NCI-H524 treated with DMSO at 0.1 percent for 48 hours (cell line): ENCODE results near the gene MAP1B.

ENCODE experiments used
- DNase-seq: peaks from one replicate; lab custom pipeline; 2025; lab: John Stamatoyannopoulos, UW

Gene MAP1B

DNA sequence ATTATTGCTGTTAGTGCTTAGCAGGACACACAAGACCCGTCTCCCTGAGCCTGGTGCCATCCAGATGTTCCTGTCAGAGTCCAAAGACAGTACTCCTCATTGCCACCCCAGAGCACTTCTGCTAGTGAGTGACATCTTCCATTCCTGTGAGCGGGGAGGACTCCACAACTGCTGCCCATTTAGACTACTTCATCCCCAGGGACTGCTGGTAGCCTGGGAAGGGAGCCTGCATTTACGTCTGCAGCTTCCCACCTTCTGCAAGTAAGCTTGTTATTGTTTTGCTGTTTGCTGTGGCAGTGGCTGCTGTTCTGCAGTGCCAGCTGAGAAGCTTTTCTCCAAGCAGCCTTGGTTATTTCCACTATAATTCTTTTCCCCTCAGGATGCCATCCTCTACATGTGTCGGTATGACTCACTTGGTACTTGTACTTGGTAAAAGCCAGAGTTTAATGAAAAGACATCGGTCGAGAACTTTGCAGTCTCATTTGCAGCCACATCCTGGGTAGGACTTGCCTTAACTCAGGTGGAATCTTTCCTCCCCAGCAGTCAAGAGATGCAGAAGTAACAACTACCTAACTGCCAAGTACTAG lies 10.6 kb upstream of the MAP1B start:
- DNase-seq, result no peak

DNA sequence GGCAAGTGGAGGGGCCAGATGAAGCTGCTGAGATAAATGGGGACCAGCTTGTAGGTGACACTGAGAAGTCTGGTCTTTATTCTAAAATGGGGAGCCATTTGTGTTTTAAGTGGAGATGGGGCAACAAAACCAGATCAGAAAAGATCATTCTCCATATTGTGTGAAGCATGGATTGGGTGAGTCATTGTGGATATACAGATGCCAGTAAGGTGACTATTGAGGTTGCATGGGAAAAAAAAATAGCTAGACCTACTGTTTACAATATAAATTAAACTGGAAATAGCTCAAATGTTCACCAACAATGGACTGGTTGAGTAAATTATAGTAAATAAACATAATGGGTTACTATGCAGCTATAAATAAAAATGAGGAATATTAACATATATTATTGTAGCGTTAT lies 5.4 kb upstream of the MAP1B start:
- DNase-seq, result no peak

DNA sequence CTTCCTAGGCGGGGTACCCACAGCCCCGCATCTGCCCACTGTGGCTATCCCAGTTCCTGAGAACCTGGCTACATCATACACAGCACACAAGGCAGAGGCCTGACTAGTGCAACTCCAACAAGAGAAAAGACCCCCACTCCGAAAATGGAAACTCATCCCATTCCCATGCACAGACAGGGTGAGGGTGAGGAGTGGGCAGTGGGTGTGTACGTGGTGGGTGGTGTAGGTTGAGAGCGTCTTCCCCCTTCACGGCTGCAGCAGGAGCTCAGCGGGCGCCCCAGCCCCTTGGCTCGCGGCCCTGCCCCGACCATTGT lies 501 bp upstream of the MAP1B start:
- DNase-seq, result no peak

DNA sequence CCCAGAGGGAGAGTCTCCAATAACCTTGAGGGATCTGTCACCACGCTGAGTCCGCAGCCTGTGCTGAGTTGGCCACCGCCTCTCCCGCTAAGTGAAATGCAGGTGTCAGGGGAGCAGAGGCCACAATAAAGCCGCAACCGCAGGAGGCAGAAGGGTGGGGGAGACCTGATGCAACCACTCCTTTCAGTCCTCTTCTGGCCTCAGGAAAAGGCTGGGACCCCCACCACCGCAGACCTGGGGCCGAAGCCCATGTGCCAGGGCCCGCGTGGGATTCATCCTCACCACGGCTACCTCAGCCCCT lies 576 bp downstream of the MAP1B start:
- DNase-seq, result no peak

DNA sequence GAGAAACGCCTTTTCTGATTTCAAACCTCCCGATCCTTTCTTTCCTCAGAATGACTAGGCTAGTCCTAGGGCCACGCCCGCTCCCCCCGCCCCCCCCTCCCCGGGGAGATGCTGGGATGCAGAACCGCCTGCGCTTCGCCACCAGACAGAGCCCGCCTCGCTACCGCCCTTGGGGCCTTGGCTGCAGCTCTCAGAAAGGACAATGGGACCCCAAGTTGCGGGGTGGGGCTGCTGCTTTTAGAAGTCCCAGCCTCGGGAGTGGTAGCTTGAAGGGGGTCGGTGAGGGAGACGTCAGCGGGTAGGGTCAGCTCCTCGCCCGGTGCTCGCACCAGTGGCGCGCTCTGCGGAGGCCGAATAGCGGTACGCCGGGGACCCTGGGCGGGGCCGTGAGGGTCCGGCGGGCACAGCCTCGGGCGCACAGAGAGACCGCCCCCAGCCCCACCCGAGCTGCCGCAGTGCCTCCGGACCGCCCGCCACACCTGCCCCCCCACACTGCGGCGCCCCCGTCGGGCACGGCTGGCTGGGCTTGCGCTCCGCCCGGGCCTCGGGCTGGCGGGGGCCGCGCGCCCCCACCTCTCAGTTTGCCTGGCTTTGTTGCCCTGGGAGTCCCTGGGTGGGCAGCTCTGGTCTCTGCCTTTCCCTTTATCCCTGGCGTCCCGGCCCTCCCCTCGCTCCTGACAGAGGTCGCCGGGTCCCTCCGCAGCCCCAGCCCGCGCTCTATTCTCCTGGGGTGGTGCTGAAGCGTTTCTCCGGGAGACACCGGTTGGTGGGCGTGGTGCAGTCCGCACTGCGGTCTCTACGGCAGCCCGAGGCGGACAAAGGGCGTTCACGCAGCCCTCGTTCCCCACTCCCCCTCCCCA lies 1.2 kb downstream of the MAP1B start:
- DNase-seq, result no peak

DNA sequence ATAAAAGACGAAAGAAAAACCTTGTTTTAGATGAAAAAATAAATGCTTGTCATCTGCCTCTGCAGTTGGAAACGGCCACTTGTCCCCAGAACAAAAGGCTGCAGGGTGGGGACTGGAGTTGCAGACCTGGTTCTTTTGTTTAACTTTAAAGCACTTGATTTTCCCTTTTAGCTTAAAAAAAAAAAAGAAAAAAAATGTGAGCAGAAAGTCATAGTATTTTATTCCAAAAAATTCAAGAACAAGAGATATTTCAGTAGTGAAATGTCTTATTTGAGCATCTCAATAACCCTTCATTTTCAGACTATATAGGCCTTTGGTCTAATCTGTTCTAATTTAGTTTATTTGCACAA lies 1.8 kb downstream of the MAP1B start:
- DNase-seq, result no peak

DNA sequence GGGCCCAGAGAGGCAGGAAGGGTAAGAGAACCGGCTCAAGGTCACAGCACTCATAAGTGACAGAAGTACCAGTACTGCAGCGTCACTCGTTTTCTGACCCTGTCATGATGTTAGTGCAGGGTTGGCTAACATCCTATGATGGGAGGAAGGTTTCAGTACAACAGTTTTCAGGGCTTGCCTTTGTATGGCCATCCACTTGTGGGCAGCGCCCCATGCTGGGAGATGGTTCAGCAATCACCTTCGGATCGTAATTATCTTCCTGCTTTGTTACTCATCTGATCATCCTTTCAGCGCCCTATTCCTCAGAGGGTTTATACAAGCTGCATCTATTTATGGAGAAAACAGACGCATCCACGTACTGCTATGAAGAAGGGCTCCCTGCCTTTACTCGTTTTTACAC lies 2.4 kb downstream of the MAP1B start:
- DNase-seq, result peak; percentile 74

DNA sequence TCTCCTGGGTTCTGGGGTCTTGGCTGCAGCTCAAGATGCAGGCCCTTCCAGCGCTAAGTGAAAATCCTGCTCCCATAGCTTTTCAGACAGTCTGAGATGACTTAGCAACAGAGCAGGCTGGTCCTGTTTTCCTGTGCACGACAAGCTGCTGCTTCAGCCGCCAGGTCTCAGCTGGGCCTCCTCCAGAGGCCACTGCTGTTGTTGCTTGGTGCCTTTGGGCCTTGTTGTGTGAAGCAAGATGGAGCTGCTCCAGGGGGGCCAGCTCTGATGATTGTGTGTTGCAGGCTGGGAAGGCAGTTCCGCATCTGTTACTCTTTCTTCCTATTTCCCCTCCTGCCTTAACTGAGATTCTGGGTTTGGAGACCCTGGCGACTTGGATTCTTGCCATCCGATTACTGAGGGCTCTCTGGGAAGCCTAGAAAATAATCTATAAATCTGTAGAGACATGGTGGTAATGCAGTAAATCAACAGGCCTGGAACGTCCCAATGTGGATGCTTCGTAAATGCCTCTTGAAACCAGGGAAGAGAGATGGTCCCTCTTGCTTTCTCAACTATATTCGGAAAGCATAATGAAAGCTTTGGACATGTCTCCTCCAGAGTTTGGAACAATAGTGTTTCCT lies 3.2 kb downstream of the MAP1B start:
- peak; percentile 21 for DNase-seq

DNA sequence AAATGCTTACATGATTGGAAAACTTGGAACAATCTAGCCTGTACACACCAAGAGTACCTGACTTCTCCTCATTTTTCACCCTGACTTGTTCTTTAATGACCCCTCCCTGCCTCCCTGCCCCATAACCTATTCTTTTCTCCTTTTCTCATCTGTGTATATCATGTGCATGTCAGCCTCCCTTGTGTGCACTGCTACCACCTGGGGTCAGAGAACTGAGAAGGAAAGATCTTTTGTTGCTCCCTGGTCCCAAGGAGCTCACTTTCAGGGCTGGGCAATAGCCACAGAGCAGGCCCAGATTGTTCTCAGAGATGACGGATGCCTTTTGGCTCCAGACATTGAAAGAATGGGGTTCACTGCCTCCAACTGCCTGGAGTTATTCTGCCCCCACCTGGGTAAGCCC lies 5.1 kb downstream of the MAP1B start:
- no peak for DNase-seq

DNA sequence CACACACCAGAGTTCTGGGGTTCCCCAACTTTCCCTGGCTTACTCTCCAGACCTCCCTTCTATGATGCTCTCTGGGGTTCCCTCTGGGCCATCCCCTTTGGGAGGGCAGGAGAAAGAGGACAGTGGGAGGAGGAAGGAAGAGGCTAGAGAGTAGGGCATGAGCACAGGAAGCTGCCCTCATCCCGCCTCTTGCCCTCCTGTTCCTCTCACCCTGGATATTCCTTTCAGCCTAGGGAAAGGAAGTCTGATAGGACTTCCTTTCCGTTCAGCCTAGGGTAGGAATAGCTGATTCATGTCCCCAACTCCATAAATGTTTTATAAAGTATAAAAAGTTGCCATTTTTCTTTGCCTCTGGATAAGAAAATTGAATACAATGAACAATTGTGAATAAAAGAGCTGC lies 7.4 kb downstream of the MAP1B start:
- no peak for DNase-seq

DNA sequence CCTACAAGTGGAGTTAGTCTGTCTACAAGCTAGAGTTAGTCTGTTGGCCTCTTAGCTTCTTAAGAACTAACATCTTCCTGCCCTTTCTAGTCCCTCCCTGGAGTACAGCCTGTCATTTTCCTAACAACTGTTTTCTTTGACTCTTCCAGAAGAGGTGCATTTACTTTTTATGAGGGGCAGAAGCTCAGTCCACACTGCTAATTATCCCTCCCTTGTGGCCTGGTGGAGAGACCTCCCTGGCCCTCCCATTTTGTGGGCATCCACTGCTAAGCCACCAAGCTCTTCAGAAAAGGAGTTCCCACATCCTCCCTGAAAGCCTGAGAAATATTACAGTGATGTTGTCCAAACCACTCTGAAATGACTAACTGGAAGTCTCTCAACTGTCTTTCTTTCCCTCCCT lies 8.0 kb downstream of the MAP1B start:
- DNase-seq, result no peak

DNA sequence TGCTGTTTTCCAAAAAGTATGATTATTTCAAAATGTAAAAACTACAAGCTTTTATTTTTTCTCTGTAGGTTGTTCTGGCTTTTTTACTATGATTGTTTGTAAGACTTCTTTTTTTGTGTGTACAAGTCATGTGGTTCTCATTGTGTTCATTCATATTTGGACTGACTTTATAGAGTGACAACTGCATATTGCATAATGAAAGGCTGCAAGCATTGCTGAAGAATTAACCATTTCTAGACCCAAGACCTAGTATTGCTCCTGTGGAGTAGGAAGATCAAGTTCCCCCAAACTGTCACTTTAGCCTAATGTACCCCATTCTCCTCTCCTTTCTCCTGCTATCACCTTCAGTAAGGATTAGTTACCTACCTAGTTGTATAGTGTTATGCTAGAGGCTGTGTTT lies 10.0 kb downstream of the MAP1B start:
- no peak for DNase-seq

DNA sequence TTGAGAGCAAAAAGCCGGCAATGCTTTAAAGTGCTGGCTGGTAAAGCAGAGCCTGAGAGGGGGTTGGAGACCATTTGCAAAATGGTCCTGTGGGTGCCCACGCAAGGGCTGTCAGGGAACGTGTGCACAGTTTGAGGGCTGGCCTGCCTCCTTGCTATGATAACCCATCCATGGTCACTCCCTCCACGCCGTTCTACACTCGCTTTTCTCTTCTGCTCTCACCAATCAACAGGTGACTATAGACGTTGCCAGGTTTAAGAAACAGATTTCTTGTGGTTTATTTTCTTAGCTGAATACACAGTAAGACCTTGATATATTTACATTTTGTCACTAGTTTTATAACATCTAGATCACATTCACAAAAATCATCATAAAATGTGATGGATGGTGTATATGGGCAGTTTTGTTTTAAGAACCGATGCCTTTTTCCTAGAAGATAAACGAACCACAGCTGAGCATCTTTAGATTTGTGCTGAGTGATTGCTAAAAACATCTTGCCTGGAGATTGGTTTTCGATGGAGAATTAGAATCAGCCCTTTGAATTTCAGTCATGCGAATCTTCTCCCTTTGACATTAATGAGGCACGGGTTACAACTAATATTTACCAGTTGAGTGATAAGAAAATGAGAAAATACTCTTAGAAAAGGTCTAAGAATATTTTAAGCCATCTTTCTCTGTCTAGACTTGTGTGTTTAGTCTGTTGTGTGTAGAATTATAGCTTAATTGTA lies 13.9 kb downstream of the MAP1B start:
- DNase-seq, result no peak

DNA sequence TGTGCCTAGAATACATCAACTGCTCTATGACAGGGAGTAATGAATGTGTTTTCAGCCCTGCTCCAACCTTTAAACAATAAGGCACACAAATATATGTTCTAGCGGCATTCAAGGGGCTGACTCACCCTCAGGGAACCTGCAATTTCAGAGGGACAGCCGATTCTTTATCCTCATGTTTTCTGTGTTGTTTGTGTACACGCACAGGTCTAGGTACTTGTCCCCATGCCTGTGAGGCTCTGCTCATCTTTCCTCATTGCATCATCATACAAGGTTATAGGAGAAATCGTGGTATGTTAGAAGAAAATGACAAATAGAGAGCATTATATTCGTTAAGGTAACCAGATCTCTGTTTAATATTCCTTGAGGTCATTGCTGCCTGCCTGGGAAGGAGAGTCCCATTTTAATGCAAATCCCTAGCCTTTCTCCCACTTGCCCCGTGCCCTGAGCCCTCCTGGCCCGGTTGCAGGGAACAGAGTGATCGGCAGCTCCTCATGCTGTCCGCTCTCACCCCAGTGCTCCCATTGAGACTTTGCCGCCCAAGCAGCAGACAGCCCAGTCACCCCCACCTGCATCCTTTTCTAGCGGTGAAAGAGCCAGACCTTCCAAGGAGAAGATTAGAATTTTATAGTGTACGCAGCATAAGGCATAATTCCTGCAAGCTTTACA lies 14.6 kb downstream of the MAP1B start:
- DNase-seq, result no peak

DNA sequence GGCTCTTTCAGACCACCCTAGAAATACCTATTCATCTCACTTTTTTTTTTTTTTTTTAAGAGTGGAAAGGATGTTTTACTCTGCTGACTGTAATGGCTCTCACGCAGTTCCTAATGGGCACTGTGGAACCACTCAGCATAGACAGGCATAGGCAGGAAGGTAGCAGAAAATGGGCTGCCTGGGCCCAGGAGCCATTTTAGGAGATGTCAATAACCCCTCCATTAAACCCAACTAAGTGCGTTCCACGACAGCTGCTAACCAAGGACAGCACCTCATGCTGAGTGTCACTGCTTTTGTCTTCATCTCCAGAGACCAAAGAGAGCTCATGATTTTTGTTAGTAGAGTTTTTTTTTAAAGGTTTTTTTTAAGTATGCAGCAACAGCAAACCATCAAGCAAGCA lies 15.3 kb downstream of the MAP1B start:
- DNase-seq, result no peak

DNA sequence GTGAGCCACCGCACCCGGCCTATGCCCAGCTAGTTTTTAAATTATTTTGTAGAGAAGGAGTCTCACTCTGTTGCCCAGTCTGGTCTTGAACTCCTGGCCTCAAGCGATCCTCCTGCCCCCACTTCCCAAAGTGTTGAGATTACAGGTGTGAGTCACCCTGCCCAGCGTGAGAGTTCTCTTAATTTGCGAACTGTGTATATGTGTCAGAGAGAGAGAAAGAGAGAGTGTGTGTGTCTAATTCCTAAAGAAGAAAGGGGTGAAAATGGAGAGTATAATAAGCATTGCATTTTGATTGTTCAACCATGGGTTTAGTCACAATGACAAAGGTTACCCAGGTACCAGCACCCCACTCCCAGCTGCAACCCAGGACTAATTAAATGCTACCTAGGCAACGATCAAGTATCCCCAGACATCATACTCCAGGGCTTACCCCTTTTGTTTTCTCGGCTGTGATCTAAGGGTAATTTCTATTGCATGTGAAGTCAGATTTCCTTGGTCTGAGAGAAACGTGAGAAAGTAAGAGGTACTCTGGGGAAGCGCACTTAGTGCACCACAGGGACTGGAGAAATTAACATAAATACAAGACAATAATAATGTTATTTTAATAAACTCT lies 16.6 kb downstream of the MAP1B start:
- no peak for DNase-seq

DNA sequence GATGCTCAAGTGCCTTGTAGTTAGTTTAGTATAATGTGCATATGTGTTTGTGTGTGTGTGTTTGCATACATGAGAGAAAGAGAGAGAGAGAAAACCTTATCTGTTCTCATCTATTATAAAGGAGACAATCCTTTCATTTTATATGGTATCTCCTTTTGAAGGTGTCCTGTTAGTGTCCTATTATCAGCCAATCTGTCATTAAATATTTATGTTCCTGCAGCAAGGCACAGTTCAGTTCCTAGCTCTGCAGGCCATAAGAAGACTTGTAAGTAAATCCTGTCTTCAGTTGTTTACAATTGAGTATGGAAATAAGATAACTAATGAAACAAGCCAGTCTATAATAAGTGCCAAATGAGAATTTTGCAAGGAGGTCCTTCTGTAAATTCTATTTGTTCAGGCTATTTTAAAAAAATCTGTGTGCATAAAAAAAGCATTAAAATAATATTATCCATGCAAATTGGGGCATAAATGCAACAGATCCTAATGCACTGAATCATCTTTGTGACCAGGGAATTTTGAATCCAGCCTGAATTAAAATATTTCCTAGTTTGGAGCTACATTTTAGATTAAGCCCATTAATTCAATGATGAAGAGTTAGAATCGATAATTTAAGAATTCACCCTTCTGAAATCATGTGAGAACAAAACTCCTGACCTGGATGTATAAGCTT lies 18.1 kb downstream of the MAP1B start:
- DNase-seq, result no peak

DNA sequence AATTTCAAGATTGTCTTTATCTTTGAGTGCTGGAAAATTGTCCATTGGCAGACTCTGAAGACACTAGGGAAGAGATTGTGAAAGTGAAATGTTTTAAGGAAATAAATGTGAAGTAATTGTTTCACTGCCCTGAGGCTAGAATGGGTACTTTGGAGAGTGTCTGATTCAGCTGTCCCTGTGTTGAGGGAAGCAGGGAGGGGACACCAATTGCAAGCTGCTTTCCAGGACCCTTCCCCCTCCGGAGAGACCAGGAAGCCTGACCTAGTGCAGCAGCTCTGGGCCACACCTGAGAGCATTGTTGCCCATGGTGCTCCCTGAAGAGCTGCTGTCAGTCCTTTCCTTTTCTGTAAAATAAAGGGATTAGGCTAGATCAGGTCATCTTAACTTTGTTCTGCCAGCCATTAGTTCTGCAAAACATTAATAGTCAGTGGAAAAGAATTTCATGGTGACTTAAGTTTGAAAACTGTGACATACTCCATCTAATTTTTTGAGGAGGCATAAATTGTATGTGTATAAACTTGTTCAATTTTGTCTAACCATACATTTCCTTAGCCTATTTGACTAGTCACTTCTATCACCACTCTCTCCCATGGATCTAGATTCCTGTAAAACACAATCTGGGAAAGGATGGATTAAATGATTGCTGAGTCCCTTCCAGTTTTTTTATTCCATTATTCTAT lies 18.8 kb downstream of the MAP1B start:
- no peak for DNase-seq

DNA sequence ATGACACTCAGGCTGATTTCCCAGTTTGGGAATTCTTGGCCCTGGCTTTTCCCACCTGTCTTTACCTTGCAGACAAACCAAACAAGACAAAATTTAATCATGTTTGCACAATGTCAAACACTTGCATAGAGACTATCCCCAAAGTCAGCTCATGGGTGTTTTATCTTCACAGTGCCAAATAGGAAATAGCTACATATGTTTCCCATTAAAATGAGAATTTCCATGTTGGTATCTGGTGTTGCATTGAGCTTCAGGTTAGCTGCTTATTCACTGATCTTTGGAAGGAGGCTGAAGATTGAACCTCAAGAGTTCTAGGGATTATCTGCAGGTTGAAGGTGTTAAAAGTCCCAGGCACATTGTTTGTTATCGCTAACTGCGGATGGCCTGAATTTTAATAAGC lies 19.5 kb downstream of the MAP1B start:
- no peak for DNase-seq

DNA sequence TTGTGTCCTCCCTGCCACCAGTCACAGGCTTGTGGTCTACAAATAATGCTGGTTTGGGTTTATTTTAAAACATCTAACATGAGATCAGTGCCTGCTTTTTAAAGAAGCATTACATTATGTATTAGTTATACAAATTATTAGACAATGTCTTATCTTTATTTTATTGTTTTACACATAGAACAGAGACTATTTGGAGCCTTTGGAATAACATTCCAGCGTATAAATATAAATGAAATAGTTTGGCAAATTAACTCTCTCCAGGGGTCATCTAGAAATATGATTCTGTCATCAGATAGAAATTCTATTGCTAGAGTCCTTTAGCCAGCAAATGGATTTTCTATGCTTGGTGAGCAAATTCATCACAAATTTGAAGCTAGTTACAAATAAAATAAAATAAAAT lies 22.4 kb downstream of the MAP1B start:
- DNase-seq, result no peak

DNA sequence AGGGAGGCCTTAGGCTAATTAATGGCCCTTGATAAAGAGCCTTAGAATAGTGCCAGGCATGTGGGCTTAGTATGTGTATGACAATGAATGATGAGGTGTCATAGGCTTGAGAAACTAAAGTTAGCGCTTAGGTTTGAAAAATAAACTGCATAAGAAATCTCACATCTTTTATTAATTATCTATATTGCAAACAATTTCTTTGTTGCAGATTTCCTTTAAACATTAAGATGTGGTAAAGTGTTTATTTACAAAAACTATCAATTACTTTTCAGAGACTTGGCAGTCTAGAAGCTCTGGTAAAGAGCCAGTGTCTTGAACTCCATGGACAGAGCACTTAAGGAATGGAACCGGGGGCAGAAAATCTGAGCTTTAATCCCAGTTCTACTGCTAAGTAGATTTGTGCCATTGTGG lies 23.1 kb downstream of the MAP1B start:
- DNase-seq, result no peak
